ENCODE data around the gene ARMC6.

GRCh38 chr19:19027228-19027627 is 6.2 kb upstream of the ARMC6 start:
- TF ChIP-seq CTCF (IDR thresholded peaks at IDR 0.05; ENCODE audit: extremely low read depth in 1 of 2, insufficient read depth in 1 of 2, low read depth in 1 of 2, low read length in 2 of 2) (no peak), MAX (IDR thresholded peaks at IDR 0.05; ENCODE audit: insufficient read depth, insufficient read length) (no peak), POLR2AphosphoS5 (IDR thresholded peaks at IDR 0.05; ENCODE audit: insufficient read depth, low read depth, low read length) (no peak), POLR2A (IDR thresholded peaks at IDR 0.05; ENCODE audit: low read depth, low read length) (no peak), MYC (IDR thresholded peaks at IDR 0.05; ENCODE audit: low read depth, low read length) (no peak), FOS (IDR thresholded peaks at IDR 0.05; ENCODE audit: borderline replicate concordance, insufficient read depth, low read length) (no peak), EZH2 (IDR thresholded peaks at IDR 0.05; ENCODE audit: borderline replicate concordance, low read depth, low read length, severe bottlenecking) (no peak), GATA2 (IDR thresholded peaks at IDR 0.05; ENCODE audit: insufficient read depth, insufficient read length, low read depth, low read length) (no peak), JUN (IDR thresholded peaks at IDR 0.05; ENCODE audit: borderline replicate concordance, insufficient read depth, insufficient read length, low read depth) (no peak)

Measured in endothelial cell of umbilical vein (primary cell).